ENCODE measurements around the gene LIPI.
A peak's percentile ranks its signal among the peaks of the same experiment; 100 is the strongest.
"Not testable (repeated sequence)": the region's sequence is repeated elsewhere in the genome, so short reads cannot be mapped to it uniquely, and the experiment has no call there.

LIPI gene

DNA sequence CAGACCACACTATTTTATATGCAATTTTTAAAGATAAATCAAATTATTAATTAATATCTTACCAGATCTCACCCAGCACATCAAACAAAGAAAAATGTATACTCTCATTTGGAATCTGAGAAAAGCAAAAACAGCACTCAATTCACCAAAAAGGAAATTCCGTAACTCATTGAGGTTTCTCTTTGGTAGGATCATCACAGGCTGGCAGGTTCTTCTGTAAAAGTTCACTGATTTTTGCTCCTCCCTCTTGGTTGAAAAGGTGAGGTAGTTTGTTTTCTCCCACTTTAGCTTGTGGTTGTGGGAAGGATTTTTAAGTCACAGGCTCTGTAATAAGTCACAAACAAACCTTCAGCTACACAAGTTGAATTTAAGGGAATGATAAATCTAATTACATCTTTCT lies at the start of gene LIPI:
LIPI (minus strand) TSS at position 218 of the 400 bp plus-strand sequence; CDS start at position 108, 110 bp downstream.
- DNase-seq (ENCODE audit: low spot score), result no peak

DNA sequence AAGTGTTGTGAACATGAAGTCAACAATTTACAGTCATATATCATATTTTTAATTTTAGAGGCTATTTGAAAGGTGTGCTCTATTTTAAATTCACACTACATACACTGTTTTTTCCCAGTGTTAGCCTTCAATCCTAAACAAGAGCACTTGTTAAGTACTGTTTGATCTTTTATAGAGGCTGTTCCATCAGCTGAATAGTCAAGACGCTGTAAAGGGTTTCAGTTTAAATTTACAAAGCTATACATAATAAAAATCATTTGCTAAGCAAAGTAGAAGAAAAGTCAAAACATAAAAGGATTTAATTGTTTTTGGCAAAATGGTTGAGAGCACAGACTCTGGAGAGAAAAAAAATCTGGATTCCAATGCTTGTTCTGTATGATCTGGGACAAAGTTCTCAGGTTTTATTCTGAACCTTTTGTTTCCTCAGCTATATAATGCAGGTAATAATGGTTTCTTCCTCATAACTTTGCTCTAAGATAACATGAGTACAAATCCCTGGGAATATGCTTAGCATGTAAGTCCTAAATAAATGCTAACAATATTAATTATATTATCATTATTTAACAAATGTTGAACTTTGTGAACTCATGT lies 49.5 kb upstream of the LIPI start:
- no peak for DNase-seq (ENCODE audit: low spot score)

DNA sequence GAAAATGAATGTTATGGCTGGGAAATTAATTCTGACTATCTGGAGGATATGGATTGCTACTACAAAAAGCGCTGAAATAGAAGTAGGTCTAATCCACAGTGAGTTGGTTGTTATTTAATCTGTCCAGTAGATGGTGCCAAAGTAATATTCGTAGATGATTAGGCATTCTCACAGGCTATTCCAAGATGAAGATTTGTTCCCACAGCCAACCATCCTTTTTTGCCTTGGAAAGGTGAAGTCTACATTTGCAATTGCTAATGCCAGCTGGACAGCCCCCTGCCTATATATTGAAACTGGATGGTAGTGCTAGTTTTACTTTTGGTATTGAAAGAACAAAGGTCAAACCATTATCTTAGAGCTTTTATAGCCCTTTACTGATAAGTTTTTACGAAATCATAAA lies 49.0 kb upstream of the LIPI start:
- peak; percentile 12 for DNase-seq (ENCODE audit: low spot score)

DNA sequence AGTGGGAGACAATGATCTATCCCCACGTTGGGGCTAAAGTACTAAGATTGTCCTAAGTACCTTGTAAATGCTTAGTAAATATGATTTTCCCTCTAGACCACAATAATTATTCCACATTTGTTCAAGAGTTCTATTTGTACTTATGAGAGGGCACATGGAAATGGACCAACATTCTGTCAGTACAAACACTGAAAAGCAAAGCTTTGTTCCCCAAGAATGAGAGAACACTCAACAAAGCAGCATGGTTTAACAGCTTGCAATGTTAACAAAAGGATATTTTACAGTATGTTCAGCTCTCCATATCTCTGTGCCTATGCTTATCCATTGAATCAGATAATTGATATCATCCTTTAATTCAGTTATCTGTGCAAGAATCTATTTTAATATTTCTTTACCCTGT lies 40.6 kb upstream of the LIPI start:
- DNase-seq (ENCODE audit: low spot score), result no peak

DNA sequence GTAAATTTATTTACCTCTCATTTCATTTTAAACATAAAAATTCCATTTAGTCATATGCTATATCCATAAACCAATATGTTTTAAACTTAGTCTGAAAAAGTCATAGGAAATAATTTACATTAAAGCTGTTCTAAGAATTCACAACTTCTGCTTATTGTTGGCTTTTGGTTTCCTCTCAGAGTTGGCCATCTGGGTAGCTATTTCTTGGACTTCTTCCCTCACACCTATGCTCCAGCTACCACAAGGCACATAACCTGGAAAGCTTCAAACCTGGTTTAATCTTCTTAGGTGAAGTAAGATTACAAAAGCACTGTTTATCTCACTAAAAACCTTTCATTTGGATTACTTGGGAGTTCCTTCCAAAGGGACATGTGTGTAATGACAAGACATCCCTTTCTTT lies 35.0 kb upstream of the LIPI start:
- DNase-seq (ENCODE audit: low spot score), result no peak

DNA sequence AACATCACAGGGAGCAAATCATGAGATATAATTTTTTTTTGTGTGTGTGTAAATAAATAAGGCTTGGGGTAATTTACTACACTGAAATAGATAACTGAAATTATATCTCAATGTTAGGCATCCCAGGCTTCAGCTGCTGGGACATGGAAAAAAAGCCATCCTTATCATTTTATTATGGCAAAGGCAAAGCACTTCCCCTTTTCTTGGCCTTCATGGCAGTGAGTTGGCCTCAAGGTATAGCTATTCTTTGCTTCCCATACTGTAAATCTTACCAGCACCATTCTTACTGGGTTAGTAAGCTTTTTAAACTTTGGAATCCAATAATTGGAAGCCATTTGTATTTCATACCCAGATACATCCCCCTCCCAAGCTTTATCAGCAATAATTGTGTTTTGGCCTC lies 34.2 kb upstream of the LIPI start:
- no peak for DNase-seq (ENCODE audit: low spot score)

DNA sequence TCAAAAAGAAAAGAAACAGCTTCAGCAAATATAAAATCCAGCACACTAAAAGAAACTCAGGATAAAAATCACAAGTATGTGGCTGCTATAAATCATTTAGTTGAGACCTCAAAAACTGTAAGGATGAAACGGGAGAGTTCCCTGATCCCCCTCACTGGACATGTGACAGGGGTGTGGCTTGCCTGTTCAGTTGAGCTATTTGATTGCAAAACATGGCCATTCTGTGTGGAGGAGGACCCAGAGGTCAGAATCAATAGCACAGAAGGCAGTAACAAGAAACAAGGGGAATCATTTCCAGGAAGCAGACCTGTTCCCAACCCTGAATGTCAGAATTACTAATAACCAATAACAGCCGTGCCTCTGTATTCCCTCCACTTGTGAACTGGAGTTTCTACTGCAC lies 33.1 kb upstream of the LIPI start:
- no peak for DNase-seq (ENCODE audit: low spot score)

DNA sequence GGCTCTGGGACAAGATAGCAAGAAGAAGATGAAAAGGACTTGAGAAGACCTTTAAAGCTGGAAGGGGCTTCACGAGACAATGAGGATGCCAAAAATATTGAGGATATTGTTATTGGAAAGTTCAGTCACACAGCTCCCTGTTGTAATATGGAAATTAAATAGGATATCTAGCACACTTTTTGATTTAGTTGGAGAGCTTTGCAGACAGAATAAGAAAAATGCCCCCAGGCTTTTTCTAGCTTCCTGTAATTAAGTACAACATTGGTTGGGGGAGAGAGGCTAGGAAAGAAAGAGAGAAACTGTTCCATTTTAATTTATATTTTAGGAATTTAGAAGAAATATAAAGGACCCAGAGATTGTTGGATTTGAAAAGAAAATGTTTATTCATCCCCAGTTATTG lies 32.7 kb upstream of the LIPI start:
- DNase-seq (ENCODE audit: low spot score), result no peak

DNA sequence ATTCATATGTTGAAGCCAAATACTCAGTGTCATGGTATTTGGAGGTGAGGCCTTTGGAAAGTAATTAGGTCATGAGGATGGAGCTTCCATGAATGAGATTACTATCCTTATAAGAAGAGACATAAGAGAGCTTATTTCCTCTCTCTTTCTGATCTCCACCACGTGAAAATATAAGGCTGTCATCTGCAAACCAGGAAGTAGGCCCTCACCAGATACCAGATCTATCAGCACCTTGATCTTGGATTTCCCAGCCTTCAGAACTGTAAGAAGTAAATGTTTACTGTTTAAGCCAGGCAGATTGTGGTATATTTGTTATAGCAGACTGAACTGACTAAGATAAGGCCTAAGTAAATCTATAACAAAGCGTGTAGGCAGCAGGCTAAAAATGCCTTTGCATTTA lies 30.5 kb upstream of the LIPI start:
- DNase-seq (ENCODE audit: low spot score), result no peak

DNA sequence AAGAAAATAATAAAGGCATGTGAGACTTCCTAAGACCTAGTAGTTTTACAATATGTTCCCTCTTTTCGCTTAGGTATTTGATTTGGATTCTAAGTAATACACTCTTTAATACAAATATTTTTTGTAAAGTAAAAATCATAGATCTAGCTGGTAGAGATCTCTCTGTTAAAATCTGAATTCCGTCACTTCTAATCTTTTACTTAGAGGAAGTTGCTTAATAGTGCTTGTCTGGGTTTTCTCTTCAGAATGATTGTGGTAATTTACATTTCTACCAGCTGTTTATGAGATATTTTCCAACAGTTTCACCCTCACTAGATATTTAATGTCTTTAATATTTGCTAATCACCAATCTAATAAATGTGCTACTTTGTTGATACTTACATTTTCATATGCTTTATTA lies 28.5 kb upstream of the LIPI start:
- DNase-seq (ENCODE audit: low spot score), result no peak

DNA sequence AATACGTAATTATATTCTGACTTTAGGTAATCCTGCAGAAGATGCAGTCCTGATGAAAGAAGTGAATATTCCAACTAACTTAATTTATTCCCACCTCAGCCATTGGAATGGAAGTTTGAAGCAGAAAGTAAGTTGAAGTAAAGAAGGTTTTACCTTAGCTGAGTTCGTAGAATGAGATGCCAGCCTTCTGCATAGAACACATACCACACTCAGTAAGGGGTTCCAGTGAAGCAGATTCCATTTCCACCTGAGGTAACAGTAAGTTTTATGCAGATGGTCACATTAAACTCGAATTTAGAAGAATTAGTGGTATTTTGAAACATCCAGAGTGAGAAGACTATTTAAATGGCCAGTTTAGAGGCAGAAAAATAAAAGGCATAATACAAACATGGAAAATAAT lies 25.4 kb upstream of the LIPI start:
- no peak for DNase-seq (ENCODE audit: low spot score)

DNA sequence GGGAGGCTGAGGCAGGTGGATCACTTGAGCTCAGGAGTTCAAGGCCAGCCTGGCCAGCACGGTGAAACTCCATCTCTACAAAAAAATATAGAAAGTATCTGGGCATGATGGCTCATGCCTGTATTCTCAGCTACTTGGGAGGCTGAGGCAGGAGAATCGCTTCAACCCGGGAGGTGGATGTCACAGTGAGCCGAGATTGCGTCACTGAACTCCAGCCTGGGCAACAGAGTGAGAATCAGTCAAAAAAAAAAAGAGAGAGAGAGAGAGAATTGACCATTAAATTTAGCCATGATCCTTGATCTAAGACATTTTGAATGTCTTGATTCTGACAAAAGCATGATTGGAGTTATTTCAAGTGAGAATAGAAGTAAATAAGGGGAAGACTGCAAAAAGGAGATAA lies 24.3 kb upstream of the LIPI start:
- DNase-seq (ENCODE audit: low spot score), result no peak

DNA sequence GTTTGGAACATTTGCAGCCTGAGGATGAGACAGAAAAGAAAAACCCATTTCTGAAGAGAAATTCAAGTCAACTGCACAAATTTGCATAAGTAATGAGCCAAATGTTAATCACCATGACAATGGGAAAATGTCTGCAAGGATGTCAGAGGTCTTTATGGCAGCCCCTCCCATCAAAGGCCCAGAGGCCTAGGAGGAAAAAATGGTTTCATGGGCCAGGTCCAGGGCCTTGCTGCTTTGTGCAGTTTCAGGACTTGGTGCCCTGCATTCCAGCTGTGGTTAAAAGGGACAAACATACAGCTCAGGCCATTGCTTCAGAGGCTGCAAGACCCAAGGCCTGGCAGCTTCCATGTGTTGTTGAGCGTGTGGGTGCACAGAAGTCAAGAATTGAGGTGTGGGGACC lies 18.6 kb upstream of the LIPI start:
- DNase-seq (ENCODE audit: low spot score), result no peak

DNA sequence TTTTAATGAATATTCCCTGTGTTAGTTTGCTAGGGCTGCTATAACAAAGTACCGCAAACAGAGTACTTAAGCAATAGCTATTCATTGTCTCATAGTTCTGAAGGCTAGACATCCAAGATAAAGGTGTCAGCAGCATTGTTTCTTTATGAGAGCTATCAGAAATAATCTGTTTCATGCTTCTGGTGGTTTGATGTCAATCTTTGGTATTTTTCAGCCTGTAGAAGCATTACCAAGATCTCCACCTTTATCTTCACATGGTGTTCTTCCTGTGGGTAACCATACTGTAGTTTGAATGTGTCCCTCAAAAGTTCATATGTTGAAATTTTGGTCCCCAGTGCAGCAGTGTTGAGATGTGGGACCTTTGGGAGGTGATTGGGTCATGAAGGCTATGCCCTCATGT lies 12.6 kb upstream of the LIPI start:
- DNase-seq (ENCODE audit: low spot score), result no peak

DNA sequence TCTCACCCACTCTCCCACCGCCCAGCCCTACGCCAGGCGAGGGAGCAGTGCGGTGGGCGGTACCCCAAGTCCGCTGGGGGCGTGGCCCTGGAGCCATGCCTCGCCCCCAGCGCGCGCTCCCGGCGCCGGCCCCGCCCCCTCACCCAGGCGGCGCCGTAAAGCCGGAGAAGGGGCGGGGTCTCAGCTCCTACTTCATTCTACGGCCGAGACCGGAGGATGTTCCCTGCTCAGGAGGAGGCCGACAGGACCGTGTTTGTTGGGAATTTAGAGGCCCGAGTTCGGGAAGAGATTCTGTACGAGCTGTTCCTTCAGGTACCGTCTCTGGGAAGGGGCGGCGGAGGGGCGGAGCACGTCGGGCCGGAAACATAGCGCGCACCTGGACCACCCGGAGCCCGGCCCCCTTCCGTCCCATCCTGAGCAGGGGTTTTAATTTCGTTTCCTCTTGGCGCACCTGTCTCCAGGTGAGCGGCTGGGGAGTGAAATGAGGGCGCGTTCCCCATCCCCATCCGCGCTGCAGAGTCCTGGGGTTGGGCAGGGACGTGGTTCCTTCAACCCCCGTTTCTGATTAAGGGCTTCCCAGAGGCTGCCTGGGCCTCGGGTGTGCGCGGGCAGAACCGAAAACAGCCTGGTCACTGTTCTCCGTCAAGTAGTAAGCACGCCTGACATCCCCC lies 5.4 kb upstream of the LIPI start, which contains the start of gene RBM11:
RBM11 (plus strand) TSS at position 187 of the 671 bp plus-strand sequence; CDS start at position 217, 30 bp downstream.
- DNase-seq (ENCODE audit: low spot score), result peak; percentile 13

DNA sequence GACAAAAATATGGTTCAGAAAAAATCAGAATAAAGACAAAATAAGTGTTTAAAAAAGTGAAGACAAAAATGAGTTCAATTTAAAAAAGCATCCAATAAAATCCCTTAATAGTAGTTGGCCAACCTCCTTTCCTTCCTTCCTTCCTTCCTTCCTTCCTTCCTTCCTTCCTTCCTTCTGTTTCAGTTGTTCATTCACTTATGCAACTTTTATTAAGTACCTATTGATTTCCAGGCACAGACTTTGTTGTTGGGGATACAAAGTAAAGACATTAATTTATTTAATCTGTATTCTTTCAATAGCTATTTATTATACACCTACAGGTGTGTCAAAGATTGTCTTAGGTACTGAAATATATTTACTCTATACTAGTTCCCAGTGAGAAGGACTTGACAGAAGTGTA lies 2.4 kb upstream of the LIPI start:
- DNase-seq (ENCODE audit: low spot score), result no peak

DNA sequence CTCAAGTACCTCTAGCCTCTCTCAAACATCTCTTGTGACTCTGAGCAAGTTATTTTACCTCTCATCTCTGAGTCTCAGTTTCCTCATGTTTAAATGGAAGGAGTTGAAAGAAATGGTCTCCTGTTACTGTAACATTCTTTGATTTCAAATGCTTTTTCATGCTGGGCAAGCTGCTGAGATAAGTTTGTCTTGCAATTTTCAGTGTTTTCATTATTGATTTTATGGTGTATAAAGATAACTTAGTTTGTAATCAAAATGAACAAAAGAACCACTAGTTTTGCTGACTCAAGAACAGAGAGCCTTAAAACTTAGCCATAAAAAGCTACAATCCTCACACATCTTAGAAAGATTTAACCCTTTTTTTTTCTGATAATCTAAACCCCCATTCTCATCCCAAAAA lies 4.5 kb downstream of the LIPI start:
- no peak for DNase-seq (ENCODE audit: low spot score)

DNA sequence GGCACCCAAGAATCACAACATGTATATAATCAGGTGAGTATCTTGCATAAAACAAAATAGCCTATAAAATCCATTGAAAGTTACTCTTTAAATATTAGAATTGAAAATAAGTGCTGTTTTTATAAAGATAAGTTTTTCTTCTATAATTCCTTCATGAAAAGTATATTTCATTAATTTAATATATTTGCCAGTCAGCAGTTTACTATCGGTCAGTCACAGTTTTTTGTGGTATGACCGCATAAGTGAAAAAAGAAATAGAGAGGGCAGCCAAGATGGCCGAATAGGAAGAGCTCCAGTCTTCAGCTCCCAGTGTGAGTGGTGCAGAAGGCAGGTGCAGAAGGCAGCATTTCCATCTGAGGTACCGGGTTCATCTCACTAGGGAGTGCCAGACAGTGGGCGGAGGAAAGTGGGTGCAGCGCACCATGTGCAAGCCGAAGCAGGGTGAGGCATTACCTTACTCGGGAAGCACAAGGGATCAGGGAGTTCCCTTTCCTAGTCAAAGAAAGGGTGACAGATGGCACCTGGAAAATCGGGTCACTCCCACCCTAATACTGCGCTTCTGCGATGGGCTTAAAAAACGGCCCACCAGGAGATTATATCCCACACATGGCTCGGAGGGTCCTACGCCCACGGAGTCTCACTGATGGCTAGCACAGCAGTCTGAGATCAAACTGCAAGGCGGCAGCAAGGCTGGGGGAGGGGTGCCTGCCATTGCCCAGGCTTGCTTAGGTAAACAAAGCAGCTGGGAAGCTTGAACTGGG lies 44.1 kb downstream of the LIPI start:
- DNase-seq (ENCODE audit: low spot score), result not testable (repeated sequence)

DNA sequence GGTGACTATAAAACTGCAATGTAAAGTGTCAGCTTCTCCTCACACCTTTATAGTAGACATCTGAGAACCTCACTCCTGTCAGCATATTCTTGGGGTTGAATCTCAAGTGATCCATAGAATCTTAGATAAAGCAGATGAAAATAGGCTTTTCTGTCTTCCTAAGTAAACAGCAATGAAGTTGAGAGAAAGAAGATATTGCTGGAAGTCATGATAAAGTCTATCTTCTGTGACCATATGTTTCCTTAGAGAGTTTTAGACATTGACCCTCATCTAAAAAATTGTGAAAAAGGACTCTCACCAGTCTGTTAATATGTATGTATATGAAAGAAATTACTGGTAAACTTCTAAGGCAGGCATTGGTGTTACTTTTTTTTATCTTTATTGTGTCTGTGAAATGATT lies 66.8 kb downstream of the LIPI start:
- DNase-seq (ENCODE audit: low spot score), result no peak

DNA sequence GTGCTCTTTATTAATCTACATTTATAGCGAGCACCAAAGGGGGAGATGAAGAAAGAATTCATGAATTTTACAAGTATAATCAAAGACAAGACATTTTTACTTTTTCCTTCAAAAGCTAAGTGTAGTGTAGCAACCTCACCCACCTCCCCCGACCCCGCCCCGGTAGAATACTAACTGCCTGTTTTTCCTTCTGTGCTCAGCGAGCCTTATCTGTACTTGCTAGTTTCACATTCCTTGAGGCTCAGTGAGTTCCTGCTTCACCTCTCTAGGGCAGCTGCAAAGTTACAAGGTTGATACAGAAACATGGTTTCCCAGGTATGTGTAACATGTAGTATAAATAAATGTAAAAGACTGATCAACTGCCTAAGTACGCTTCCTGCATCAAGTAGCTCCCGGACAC lies 86.5 kb downstream of the LIPI start:
- no peak for DNase-seq (ENCODE audit: low spot score)

DNA sequence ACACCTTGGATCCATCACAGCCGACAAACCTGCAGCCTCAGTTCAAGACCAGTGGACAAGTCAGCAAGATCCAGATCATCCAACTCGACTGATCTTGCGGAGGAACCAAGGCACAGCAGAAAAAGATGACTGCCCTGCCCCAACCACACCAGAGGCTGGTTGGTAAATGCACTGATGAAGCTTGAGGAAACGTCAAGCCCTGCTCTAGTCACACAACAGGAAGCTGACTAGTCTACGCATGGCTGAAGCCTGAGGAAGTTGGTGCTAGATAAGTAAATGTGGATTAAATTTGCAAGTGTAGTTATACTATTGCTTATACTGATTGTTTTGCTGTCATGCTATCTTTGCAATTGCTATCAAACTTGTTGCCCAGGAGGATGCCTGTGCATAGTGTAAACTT lies 89.0 kb downstream of the LIPI start:
- no peak for DNase-seq (ENCODE audit: low spot score)

DNA sequence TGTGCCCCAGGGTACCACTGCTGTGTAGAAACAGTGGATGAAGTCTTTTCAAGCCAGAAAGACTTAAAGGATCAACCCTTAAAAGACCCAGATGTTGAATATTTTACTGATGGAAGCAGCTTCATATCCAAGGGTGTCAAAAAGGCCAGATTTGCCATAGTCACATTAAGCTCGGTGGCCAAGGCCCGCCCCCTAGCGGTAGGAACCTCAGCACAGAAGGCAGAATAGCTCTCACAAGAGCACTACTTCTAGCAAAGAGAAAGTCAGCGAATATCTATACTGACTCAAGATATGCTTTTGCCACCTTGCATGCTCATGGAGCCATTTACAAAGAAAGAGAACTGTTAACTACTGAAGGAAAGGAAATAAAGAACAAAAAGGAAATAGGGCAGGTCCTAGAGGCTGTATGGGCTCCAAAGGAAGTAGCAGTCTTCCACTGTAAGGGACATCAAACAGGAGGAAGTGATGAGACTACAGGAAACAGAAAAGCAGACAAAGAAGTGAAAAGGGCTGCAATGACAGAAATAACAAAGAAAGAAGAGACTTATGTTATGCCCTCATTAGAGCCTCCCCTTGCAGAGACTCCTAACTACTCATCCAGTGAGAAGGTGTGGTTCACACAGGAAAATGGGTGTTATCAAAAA lies 90.5 kb downstream of the LIPI start:
- no peak for DNase-seq (ENCODE audit: low spot score)

DNA sequence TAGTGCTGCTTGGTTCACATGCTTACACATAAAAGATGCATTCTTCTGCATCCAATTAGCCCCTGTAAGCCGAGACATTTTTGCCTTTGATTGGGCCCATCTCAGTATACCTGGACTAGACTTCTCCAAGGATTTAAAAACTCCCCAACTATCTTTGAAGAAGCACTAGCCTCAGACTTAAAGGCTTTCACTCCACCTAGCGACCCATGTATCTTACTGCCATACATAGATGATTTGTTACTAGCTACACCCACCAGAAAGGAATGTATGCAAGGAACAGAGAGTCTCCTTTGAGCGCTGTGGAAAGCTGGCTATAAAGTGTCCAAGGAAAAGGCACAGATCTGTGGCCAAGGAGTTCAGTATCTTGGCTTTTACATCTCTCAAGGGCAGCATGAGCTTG lies 91.7 kb downstream of the LIPI start:
- no peak for DNase-seq (ENCODE audit: low spot score)

All from HuH-7.5 (cell line).